T-cell (primary cell): ENCODE data around the gene EYA2. TPM values are rescaled to one million over a fixed set of nuclear protein-coding genes. Genes with fewer than 3 reads are reported as not detected.

Experiments used
- ATAC-seq, 4 experiments: fragments of 200-7000 bp in 3 of 4; fragments of 150-1000 bp in 1 of 4; cut with Tn5 transposase; replicated peaks in 1 of 4; 1 replicate in 3 of 4; 2 replicates in 1 of 4; pipeline ENCODE4 v1.10.0; 2021; ENCODE audit warnings: moderate library complexity in 3 of 4, mild to moderate bottlenecking in 2 of 4, moderate number of reproducible peaks in 1 of 4
- CTCF ChIA-PET, 2 donors: fragments of 300-600 bp; sonication (Branson Sonifier 250); formaldehyde crosslinking; loops; one replicate each; lab custom pipeline; 2022; ENCODE audit warnings: antibody characterized with exemption in 2 of 2; lab: Charles Lee
- POLR2A ChIA-PET, 2 donors: fragments of 300-600 bp; sonication (Branson Sonifier 250); formaldehyde crosslinking; loops; one replicate each; lab custom pipeline; 2022; ENCODE audit warnings: antibody characterized with exemption in 2 of 2; lab: Charles Lee
- DNase-seq, 35 experiments: peaks; one replicate each; pipeline versions ENCODE4 v3.0.0 to v3.0.0-alpha.2; 2013 to 2023
- H3K27ac ChIP-seq: one replicate; pipeline ENCODE4 v1.5.1; 2013; ENCODE audit warnings: low read length
- H3K27me3 ChIP-seq, 2 experiments: replicated peaks in 1 of 2; 1 replicate in 1 of 2; 2 replicates in 1 of 2; pipeline versions ENCODE4 v1.6.1 to v1.7.0; 2013; ENCODE audit warnings: low read length in 1 of 2, mixed read lengths in 1 of 2; ENCODE audit not compliant: control insufficient read depth in 2 of 2, insufficient read depth in 2 of 2; ENCODE audit errors: extremely low read depth in 1 of 2
- H3K36me3 ChIP-seq, 2 donors: 1 replicate in 1 of 2; 2 replicates in 1 of 2; pipeline versions ENCODE4 v1.6.1 to v1.7.0; 2013; ENCODE audit warnings: low read length in 1 of 2; ENCODE audit not compliant: control insufficient read depth in 2 of 2, insufficient read depth in 1 of 2; ENCODE audit errors: extremely low read depth in 1 of 2
- H3K4me1 ChIP-seq, 2 experiments: 1 replicate in 1 of 2; 2 replicates in 1 of 2; pipeline versions ENCODE4 v1.6.1 to v1.7.0; 2013; ENCODE audit warnings: low read length in 2 of 2, mixed read lengths in 1 of 2; ENCODE audit not compliant: insufficient read depth in 2 of 2, control insufficient read depth in 1 of 2; ENCODE audit errors: extremely low read depth in 1 of 2
- H3K4me3 ChIP-seq, 2 donors: 1 replicate in 1 of 2; 2 replicates in 1 of 2; pipeline versions ENCODE4 v1.5.1 to v1.7.0; 2013; ENCODE audit warnings: mild to moderate bottlenecking in 2 of 2, low read length in 1 of 2, moderate library complexity in 1 of 2; ENCODE audit not compliant: control insufficient read depth in 1 of 2; ENCODE audit errors: extremely low read depth in 1 of 2
- H3K9me3 ChIP-seq: 2 replicates; pipeline ENCODE4 v1.7.0; 2013
- H3K27ac Mint-ChIP-seq, 2 donors: one replicate each; pipeline ENCODE4 v1.8.0; 2020 to 2021; ENCODE audit warnings: mild to moderate bottlenecking in 2 of 2, mixed read lengths in 2 of 2
- H3K27me3 Mint-ChIP-seq, 2 donors: one replicate each; pipeline ENCODE4 v1.8.0; 2021 to 2022; ENCODE audit warnings: mixed read lengths in 2 of 2
- H3K36me3 Mint-ChIP-seq: one replicate; pipeline ENCODE4 v1.8.0; 2021; ENCODE audit warnings: mixed read lengths
- H3K4me1 Mint-ChIP-seq, 3 donors: one replicate each; pipeline ENCODE4 v1.8.0; 2020 to 2022; ENCODE audit warnings: mixed read lengths in 3 of 3, mild to moderate bottlenecking in 1 of 3
- H3K4me3 Mint-ChIP-seq, 3 donors: one replicate each; pipeline ENCODE4 v1.8.0; 2020 to 2022; ENCODE audit warnings: mild to moderate bottlenecking in 3 of 3, mixed read lengths in 3 of 3, moderate library complexity in 3 of 3
- H3K9me3 Mint-ChIP-seq, 3 donors: one replicate each; pipeline ENCODE4 v1.8.0; 2020 to 2022; ENCODE audit warnings: mixed read lengths in 3 of 3
- WGBS: methylation state at CpG from one replicate; pipeline ENCODE4 v1.1.5; 2013; ENCODE audit warnings: missing lambda C conversion rate; ENCODE audit not compliant: insufficient coverage; 5-methylcytosine and 5-hydroxymethylcytosine counted together
- total RNA-seq, 35 experiments: library from RNA in 6 of 35; stranded (reverse) in 6 of 35; fragments of 120-200 nt in 1 of 35; gene quantifications; one replicate each; pipeline versions ENCODE4 v1.2.1 to v1.2.4 and lab custom pipeline; 2013 to 2026

The EYA2 gene
- total RNA-seq, 5 donors from 2014 or later (not counting 1 experiment from before 2014, with no cell fraction given), result not detected

DNA sequence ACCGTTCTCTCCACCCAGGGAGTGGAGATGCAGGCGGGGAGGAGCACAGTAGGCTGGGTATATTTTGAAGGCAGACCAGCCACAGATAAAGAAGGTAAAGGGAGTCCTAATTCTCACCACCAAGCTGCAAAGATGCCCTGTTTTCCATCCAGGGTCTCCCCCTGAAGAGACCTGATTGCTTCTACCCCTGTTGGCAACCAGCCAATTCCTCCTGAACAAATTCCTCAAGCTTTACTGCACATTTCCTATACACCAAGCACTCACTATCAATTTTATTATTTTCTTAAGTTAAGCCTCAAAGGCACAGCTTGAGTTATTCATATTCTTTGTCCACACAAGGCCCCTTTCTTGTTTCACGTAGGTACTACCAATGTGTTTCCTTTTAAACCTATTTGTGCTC, 214.4 kb downstream of the EYA2 start:
- Mint-ChIP-seq H3K36me3 (no peaks in the 10 kb centered on the region), H3K4me1 (no peaks in the 10 kb centered on the region), H3K4me3 (no peak overlapping the region), H3K27me3 (peaks cover 21 to 29% of the 10 kb centered on the region in 2 donors), H3K27ac (no peak overlapping the region), H3K9me3 (peaks cover 4 to 8% (median 4%) of the 10 kb centered on the region in 3 donors)
- H3K9me3 ChIP-seq, result no peaks in the 10 kb centered on the region
- H3K4me1 ChIP-seq, result no peaks in the 10 kb centered on the region
- H3K4me3 ChIP-seq, result no peak overlapping the region
- peaks cover 0 to 10% of the 10 kb centered on the region in 2 experiments for H3K27me3 ChIP-seq
- ChIA-PET POLR2A (no interaction called here), CTCF (no interaction called here)
- no peaks in the 10 kb centered on the region for H3K36me3 ChIP-seq
- ATAC-seq, result no peak
- no peak overlapping the region for H3K27ac ChIP-seq
- WGBS, result no CpG with 5 or more reads among the region's 3 CpGs
- DNase-seq, result no peak

DNA sequence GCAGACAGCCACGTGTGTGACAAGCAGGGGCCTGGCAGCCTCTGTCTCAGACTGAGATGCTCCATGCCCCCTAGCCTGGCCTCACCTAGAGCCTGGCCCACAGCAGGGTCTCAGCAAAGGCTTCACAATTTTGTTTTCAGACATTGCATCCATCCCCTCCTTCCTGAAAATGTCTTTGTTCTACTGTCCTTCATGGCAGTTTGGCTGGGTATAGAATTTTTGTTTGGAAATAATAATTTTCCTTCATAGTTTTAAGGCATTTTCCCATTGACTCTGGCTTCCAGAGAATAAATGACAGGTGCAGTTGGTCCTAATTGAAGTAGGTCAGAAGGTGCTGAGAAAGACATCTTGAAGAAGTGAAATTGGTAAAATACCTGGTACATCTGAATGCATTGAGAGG, 216.2 kb downstream of the EYA2 start:
- Histone ChIP-seq H3K4me3 (no peak overlapping the region), H3K4me1 (no peaks in the 10 kb centered on the region), H3K36me3 (no peaks in the 10 kb centered on the region), H3K27ac (no peak overlapping the region), H3K9me3 (no peaks in the 10 kb centered on the region), H3K27me3 (peaks cover 0 to 10% of the 10 kb centered on the region in 2 experiments)
- Mint-ChIP-seq H3K9me3 (peaks cover 4 to 10% (median 8%) of the 10 kb centered on the region in 3 donors), H3K4me1 (no peaks in the 10 kb centered on the region), H3K36me3 (no peaks in the 10 kb centered on the region), H3K27ac (no peak overlapping the region), H3K4me3 (no peak overlapping the region), H3K27me3 (peaks cover 22% of the 10 kb centered on the region in 2 donors)
- no peak for DNase-seq
- CTCF ChIA-PET, result no interaction called here
- 56% methylated on average over 1 of the region's 1 CpG for WGBS
- POLR2A ChIA-PET, result no interaction called here
- no peak for ATAC-seq

DNA sequence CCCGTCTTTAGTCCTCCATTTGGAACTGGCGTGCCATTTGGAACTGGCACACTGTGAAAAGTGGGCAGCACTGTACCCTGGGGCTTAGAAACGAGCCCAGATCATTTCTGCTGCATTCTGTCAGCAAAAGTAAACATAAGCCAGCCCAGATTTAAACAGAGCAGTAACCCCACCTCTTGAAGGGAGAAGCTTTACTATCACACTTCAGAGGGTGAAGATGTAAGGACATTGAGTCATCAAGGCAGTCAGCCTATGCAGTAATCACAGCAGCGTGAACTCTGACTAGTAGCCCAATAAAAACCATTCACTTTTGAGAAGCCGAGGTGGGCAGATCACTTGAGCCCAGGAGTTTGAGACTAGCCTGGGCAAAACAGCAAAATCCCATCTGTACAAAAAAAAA, 216.9 kb downstream of the EYA2 start:
- Histone ChIP-seq H3K36me3 (no peaks in the 10 kb centered on the region), H3K4me3 (no peak overlapping the region), H3K27me3 (peaks cover 0 to 10% of the 10 kb centered on the region in 2 experiments), H3K4me1 (no peaks in the 10 kb centered on the region), H3K9me3 (no peaks in the 10 kb centered on the region), H3K27ac (no peak overlapping the region)
- H3K36me3 Mint-ChIP-seq, result no peaks in the 10 kb centered on the region
- H3K4me1 Mint-ChIP-seq, result no peaks in the 10 kb centered on the region
- H3K4me3 Mint-ChIP-seq, result no peak overlapping the region
- POLR2A ChIA-PET, result no interaction called here
- H3K27ac Mint-ChIP-seq, result no peak overlapping the region
- peaks cover 4 to 13% (median 8%) of the 10 kb centered on the region in 3 donors for H3K9me3 Mint-ChIP-seq
- ATAC-seq (no peak), DNase-seq (no peak)
- CTCF ChIA-PET, result no interaction called here
- H3K27me3 Mint-ChIP-seq, result peaks cover 18 to 22% of the 10 kb centered on the region in 2 donors
- WGBS, result 85% methylated on average over 4 of the region's 5 CpGs

DNA sequence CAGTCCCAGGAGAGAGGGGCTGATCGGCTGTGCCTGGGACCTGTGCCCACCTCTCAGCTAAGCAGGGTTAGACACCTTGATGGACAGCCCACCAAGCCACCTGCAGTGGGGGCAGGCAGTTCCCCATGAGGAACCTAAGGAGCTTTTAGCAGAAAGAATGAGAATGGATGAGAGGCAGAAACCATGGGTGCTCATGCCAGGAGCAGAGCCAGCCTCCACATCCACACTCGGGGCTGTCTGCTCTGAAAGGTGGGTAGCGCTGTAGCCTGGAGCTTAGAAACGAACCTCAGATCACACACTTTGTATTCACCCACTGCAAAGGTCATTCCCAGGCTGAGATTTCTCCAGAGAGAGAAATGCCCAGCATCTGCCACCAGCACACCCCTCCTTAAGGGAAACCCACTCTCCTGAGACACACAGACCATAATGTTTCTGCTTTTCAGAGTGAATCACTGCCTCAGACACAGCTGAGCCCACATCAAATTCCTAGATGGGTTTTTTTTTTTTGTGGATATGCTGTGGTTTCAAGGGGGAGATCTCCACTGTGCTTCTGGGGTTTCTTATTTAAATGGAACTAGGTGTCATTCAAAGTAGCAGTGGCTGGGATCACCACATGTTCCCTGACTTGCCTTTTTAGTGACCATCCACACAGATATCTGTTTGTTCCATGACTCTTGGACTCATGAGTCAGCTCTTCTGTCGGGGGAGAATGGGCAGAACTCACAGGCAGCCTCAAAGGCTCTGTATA, 218.9 kb downstream of the EYA2 start:
- WGBS, result no CpG with 5 or more reads among the region's 5 CpGs
- peaks cover 0 to 13% of the 10 kb centered on the region in 2 experiments for H3K27me3 ChIP-seq
- H3K4me3 ChIP-seq, result no peak overlapping the region
- ATAC-seq (no peak), DNase-seq (no peak)
- Mint-ChIP-seq H3K27ac (no peak overlapping the region), H3K36me3 (no peaks in the 10 kb centered on the region), H3K9me3 (peaks cover 4 to 13% (median 8%) of the 10 kb centered on the region in 3 donors), H3K4me1 (no peaks in the 10 kb centered on the region), H3K4me3 (no peak overlapping the region), H3K27me3 (peaks cover 22 to 28% of the 10 kb centered on the region in 2 donors)
- no peaks in the 10 kb centered on the region for H3K36me3 ChIP-seq
- H3K9me3 ChIP-seq, result no peaks in the 10 kb centered on the region
- H3K27ac ChIP-seq, result no peak overlapping the region
- ChIA-PET POLR2A (interaction anchor here in 1 of 2 donors (0.7 kb wide), 1 partner anchor 1278 kb away, joined by 4 read pairs; no protein-coding TSS in a partner anchor), CTCF (no interaction called here)
- no peaks in the 10 kb centered on the region for H3K4me1 ChIP-seq

DNA sequence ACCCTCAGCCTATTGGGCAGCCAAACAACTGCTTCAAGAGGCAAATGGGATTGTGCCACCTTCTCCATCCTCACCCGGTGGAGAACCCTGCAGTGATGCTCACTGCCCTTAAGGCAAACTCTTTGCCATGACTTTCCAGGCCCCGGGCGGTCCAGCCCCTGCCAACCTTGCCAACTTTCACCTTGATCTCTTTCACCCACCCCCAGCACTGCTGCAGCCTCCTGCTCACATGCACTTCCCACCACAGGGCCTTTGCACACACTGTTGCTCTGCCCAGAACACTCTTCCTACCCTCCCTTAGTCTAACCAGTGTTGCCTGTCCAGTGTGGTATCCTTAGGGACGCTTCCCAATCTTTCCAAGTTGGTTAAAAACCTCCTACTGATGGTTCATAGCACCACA, 221.1 kb downstream of the EYA2 start:
- Mint-ChIP-seq H3K27ac (no peak overlapping the region), H3K4me1 (no peaks in the 10 kb centered on the region), H3K4me3 (no peak overlapping the region), H3K9me3 (peaks cover 4 to 13% (median 8%) of the 10 kb centered on the region in 3 donors), H3K36me3 (no peaks in the 10 kb centered on the region), H3K27me3 (peaks cover 32 to 37% of the 10 kb centered on the region in 2 donors)
- Histone ChIP-seq H3K27me3 (peaks cover 4 to 13% of the 10 kb centered on the region in 2 experiments), H3K9me3 (no peaks in the 10 kb centered on the region), H3K4me3 (no peak overlapping the region), H3K4me1 (no peaks in the 10 kb centered on the region), H3K27ac (no peak overlapping the region), H3K36me3 (no peaks in the 10 kb centered on the region)
- CTCF ChIA-PET, result no interaction called here
- POLR2A ChIA-PET, result no interaction called here
- WGBS, result 84% methylated on average over 3 of the region's 4 CpGs
- no peak for ATAC-seq
- no peak for DNase-seq

DNA sequence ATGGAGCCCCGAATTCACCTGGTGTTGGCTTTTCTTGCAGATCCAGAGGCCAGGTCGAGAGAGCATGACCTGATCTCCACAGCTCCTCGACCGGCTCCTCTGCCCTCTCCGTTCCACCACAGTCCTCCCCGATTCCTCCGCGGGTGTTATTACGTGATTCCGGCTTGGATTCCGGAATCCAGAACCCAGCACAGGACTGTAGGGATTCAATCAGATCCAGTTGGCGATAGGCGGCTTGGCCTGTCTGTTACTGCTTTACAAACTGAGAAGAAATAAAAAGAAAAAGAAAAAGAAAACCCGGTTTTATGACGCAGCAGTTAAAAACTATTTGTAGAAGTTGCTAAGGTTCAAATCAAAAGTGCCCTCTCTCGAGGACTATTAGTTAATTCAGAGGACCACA, 222.7 kb downstream of the EYA2 start:
- Histone ChIP-seq H3K36me3 (no peaks in the 10 kb centered on the region), H3K4me1 (no peaks in the 10 kb centered on the region), H3K27me3 (peaks cover 4 to 10% of the 10 kb centered on the region in 2 experiments), H3K4me3 (no peak overlapping the region), H3K9me3 (no peaks in the 10 kb centered on the region), H3K27ac (no peak overlapping the region)
- Mint-ChIP-seq H3K4me1 (no peaks in the 10 kb centered on the region), H3K27me3 (peaks cover 37 to 38% of the 10 kb centered on the region in 2 donors), H3K36me3 (no peaks in the 10 kb centered on the region), H3K27ac (no peak overlapping the region), H3K4me3 (no peak overlapping the region), H3K9me3 (peaks cover 0 to 9% (median 0%) of the 10 kb centered on the region in 3 donors)
- 89% methylated on average over 12 of the region's 16 CpGs for WGBS
- CTCF ChIA-PET, result no interaction called here
- no peak for DNase-seq
- no peak for ATAC-seq
- POLR2A ChIA-PET, result no interaction called here
